H1 (cell line): ENCODE measurements around the gene PDE8A. TPM values are rescaled to one million over a fixed set of nuclear protein-coding genes. Genes with fewer than 3 reads are reported as not detected.

ENCODE experiments used
- CTCF ChIA-PET: fragments of 300-600 bp; sonication (Branson Sonifier 250); formaldehyde crosslinking; loops from one replicate; lab custom pipeline; 2021; ENCODE audit not compliant: partially characterized antibody; lab: Charles Lee
- POLR2A ChIA-PET: fragments of 300-600 bp; sonication (Branson Sonifier 250); formaldehyde crosslinking; loops from one replicate; lab custom pipeline; 2021; ENCODE audit warnings: inconsistent platforms; ENCODE audit not compliant: partially characterized antibody; lab: Charles Lee
- DNase-seq, 2 experiments: peaks; one replicate each; pipeline versions ENCODE4 v3.0.0 to v3.0.0-alpha.2; 2010 to 2022; ENCODE audit warnings: low spot score in 2 of 2, low read depth in 1 of 2, mixed read lengths in 1 of 2
- FAIRE-seq: peaks from 2 replicates; lab custom pipeline; 2011; peaks lifted over from hg19 to GRCh38; lab: Jason Lieb, UNC
- H2AFZ ChIP-seq: 2 replicates; pipeline ENCODE4 v1.8.1; 2012; ENCODE audit warnings: low read length, inconsistent platforms
- H2AK5ac ChIP-seq: 2 replicates; pipeline ENCODE4 v1.6.1; 2013; ENCODE audit warnings: low read depth, low read length
- H2BK120ac ChIP-seq: replicated peaks from 2 replicates; pipeline ENCODE3; 2013; ENCODE audit warnings: low read depth, low read length, inconsistent platforms
- H2BK12ac ChIP-seq: 2 replicates; pipeline ENCODE4 v1.6.1; 2013; ENCODE audit warnings: low read depth, low read length
- H2BK15ac ChIP-seq: 2 replicates; pipeline ENCODE4 v1.6.1; 2013; ENCODE audit warnings: low read length
- H2BK20ac ChIP-seq: 2 replicates; pipeline ENCODE4 v1.6.1; 2013; ENCODE audit warnings: low read length
- H2BK5ac ChIP-seq: 2 replicates; pipeline ENCODE4 v1.6.1; 2013; ENCODE audit warnings: low read depth, low read length
- H3K14ac ChIP-seq: 2 replicates; pipeline ENCODE4 v1.6.1; 2013; ENCODE audit warnings: inconsistent platforms; ENCODE audit not compliant: insufficient read length
- H3K18ac ChIP-seq: 2 replicates; pipeline ENCODE4 v1.6.1; 2013; ENCODE audit warnings: low read length; ENCODE audit errors: extremely low read depth
- H3K23ac ChIP-seq: 2 replicates; pipeline ENCODE4 v1.6.1; 2013; ENCODE audit warnings: inconsistent platforms; ENCODE audit not compliant: insufficient read length
- H3K23me2 ChIP-seq: 2 replicates; pipeline ENCODE4 v1.6.1; 2013; ENCODE audit warnings: low read depth, low read length
- H3K27ac ChIP-seq: 2 replicates; pipeline ENCODE4 v1.6.1; 2011; ENCODE audit warnings: low read depth, low read length, inconsistent platforms
- H3K27me3 ChIP-seq, 4 experiments: replicated peaks in 1 of 4; 1 replicate in 1 of 4; 2 replicates in 3 of 4; pipeline versions ENCODE4 v1.6.1 to v1.8.1; 2011 to 2013; ENCODE audit warnings: low read length in 3 of 4, mild to moderate bottlenecking in 3 of 4, inconsistent platforms in 2 of 4, mixed read lengths in 2 of 4, moderate library complexity in 1 of 4; ENCODE audit not compliant: control insufficient read depth in 3 of 4, insufficient read depth in 3 of 4; ENCODE audit errors: extremely low read depth in 1 of 4
- H3K36me3 ChIP-seq, 4 experiments: 2 replicates each; pipeline versions ENCODE4 v1.6.1 to v1.8.1; 2011 to 2013; ENCODE audit warnings: mild to moderate bottlenecking in 4 of 4, low read length in 3 of 4, moderate library complexity in 2 of 4, control low read depth in 1 of 4, inconsistent platforms in 1 of 4; ENCODE audit not compliant: insufficient read depth in 4 of 4, control insufficient read depth in 2 of 4
- H3K4ac ChIP-seq: replicated peaks from 2 replicates; pipeline ENCODE3; 2013; ENCODE audit warnings: low read length, low read depth, mixed read lengths, inconsistent platforms; ENCODE audit not compliant: insufficient read length
- H3K4me1 ChIP-seq, 4 experiments: replicated peaks in 1 of 4; 1 replicate in 1 of 4; 2 replicates in 3 of 4; pipeline versions ENCODE4 v1.6.1 to v1.8.1; 2011 to 2013; ENCODE audit warnings: low read length in 3 of 4, inconsistent platforms in 2 of 4, mixed read lengths in 1 of 4; ENCODE audit not compliant: insufficient read depth in 4 of 4, control insufficient read depth in 3 of 4
- H3K4me2 ChIP-seq, 2 experiments: 2 replicates each; pipeline versions ENCODE4 v1.6.1 to v1.8.1; 2011 to 2013; ENCODE audit warnings: low read depth in 2 of 2, low read length in 2 of 2, control low read depth in 1 of 2, inconsistent platforms in 1 of 2, mild to moderate bottlenecking in 1 of 2; ENCODE audit not compliant: insufficient read depth in 1 of 2
- H3K4me3 ChIP-seq, 4 experiments: fragments of 200-600, 300-600 bp in 1 of 4; sonication (generic), shearing (Covaris generic), sonication (Bioruptor Twin) in 1 of 4; 2 replicates each; pipeline versions ENCODE4 v1.5.1 to v1.8.1; 2011 to 2016; ENCODE audit warnings: low read length in 4 of 4, low read depth in 3 of 4, control low read depth in 2 of 4, inconsistent platforms in 2 of 4, mild to moderate bottlenecking in 2 of 4, mixed read lengths in 1 of 4, moderate library complexity in 1 of 4; ENCODE audit not compliant: insufficient read depth in 2 of 4; ENCODE audit errors: extremely low read depth in 1 of 4
- H3K56ac ChIP-seq: replicated peaks from 2 replicates; pipeline ENCODE3; 2013; ENCODE audit warnings: low read depth, mild to moderate bottlenecking, mixed read lengths, low read length, inconsistent platforms; ENCODE audit not compliant: insufficient read length
- H3K79me1 ChIP-seq: 2 replicates; pipeline ENCODE4 v1.6.1; 2013; ENCODE audit warnings: low read depth, low read length, control low read depth
- H3K79me2 ChIP-seq, 2 experiments: 2 replicates each; pipeline versions ENCODE4 v1.6.1 to v1.8.1; 2012 to 2013; ENCODE audit warnings: low read length in 2 of 2, mild to moderate bottlenecking in 2 of 2, inconsistent platforms in 1 of 2; ENCODE audit not compliant: insufficient read depth in 2 of 2, control insufficient read depth in 1 of 2
- H3K9ac ChIP-seq, 4 experiments: replicated peaks in 1 of 4; 1 replicate in 1 of 4; 2 replicates in 3 of 4; pipeline versions ENCODE4 v1.6.1 to v1.8.1; 2011 to 2013; ENCODE audit warnings: low read depth in 3 of 4, low read length in 3 of 4, control low read depth in 2 of 4, mild to moderate bottlenecking in 2 of 4, moderate library complexity in 2 of 4, inconsistent platforms in 1 of 4; ENCODE audit errors: extremely low read depth in 1 of 4
- H3K9me3 ChIP-seq, 2 experiments: 2 replicates each; pipeline versions ENCODE4 v1.6.1 to v1.8.1; 2012 to 2013; ENCODE audit warnings: mild to moderate bottlenecking in 2 of 2, moderate library complexity in 2 of 2, control low read depth in 1 of 2, inconsistent platforms in 1 of 2, low read depth in 1 of 2, low read length in 1 of 2, mixed read lengths in 1 of 2; ENCODE audit not compliant: insufficient read depth in 2 of 2
- H4K20me1 ChIP-seq, 2 experiments: replicated peaks in 1 of 2; 2 replicates each; pipeline versions ENCODE3 to v1.8.1; 2011 to 2013; ENCODE audit warnings: inconsistent platforms in 2 of 2, low read length in 2 of 2, mild to moderate bottlenecking in 1 of 2; ENCODE audit not compliant: insufficient read depth in 2 of 2, control insufficient read depth in 1 of 2
- H4K5ac ChIP-seq: 2 replicates; pipeline ENCODE4 v1.6.1; 2013; ENCODE audit warnings: low read length, low read depth, mixed read lengths, inconsistent platforms; ENCODE audit not compliant: insufficient read length
- H4K8ac ChIP-seq: 2 replicates; pipeline ENCODE4 v1.8.0; 2013; ENCODE audit warnings: mild to moderate bottlenecking, moderate library complexity, low read length, inconsistent platforms; ENCODE audit not compliant: insufficient read depth; ENCODE audit errors: extremely low read depth
- H4K91ac ChIP-seq: replicated peaks from 2 replicates; pipeline ENCODE3; 2013; ENCODE audit warnings: low read length, mixed read lengths, inconsistent platforms; ENCODE audit not compliant: insufficient read length
- ATF2 ChIP-seq: IDR thresholded peaks from 2 replicates; pipeline ENCODE4 v1.6.1; 2012; ENCODE audit warnings: low read length, inconsistent platforms
- CREB1 ChIP-seq: IDR thresholded peaks from 2 replicates; pipeline ENCODE4 v1.6.1; 2012; ENCODE audit warnings: inconsistent platforms
- EGR1 ChIP-seq: IDR thresholded peaks from 2 replicates; pipeline ENCODE4 v1.6.1; 2011; ENCODE audit warnings: low read depth, low read length, borderline replicate concordance
- KDM1A ChIP-seq: fragments of 200-600, 300-600 bp; sonication (generic); IDR thresholded peaks from 2 replicates; pipeline ENCODE4 v1.7.1; 2016; ENCODE audit warnings: mild to moderate bottlenecking, low read length, borderline replicate concordance
- KDM4A ChIP-seq: IDR thresholded peaks from one replicate; pipeline ENCODE4 v1.7.1; 2012; ENCODE audit warnings: low read depth, mild to moderate bottlenecking, moderate library complexity, low read length, inconsistent platforms; ENCODE audit not compliant: severe bottlenecking
- MAX ChIP-seq: IDR thresholded peaks from 2 replicates; pipeline ENCODE4 v1.6.1; 2012; ENCODE audit warnings: inconsistent platforms
- POLR2A ChIP-seq, 2 experiments: IDR thresholded peaks; 1 replicate in 1 of 2; 2 replicates in 1 of 2; pipeline ENCODE4 v1.6.1; 2011; ENCODE audit warnings: low read depth in 2 of 2, low read length in 2 of 2, mild to moderate bottlenecking in 2 of 2; ENCODE audit errors: control extremely low read depth in 1 of 2
- TAF1 ChIP-seq: IDR thresholded peaks from 2 replicates; pipeline ENCODE4 v1.6.1; 2011; ENCODE audit warnings: mild to moderate bottlenecking, low read depth, low read length
- WGBS, 2 experiments: shearing (Covaris generic) in 1 of 2; methylation state at CpG; one replicate each; pipeline versions ENCODE4 v1.1.6 to v1.1.7; 2013 to 2015; ENCODE audit warnings: low lambda C conversion rate in 2 of 2, mixed read lengths in 2 of 2, inconsistent platforms in 1 of 2, low coverage in 1 of 2, missing lambda C conversion rate in 1 of 2; ENCODE audit not compliant: insufficient replicate concordance in 2 of 2, insufficient coverage in 1 of 2, insufficient read length in 1 of 2; ENCODE audit errors: extremely low coverage in 1 of 2, missing lambda C conversion rate in 1 of 2; 5-methylcytosine and 5-hydroxymethylcytosine counted together
- polyA plus RNA-seq, 7 experiments: library from polyadenylated mRNA; depleted of rRNA in 3 of 7; stranded (reverse) in 5 of 7; unstranded in 2 of 7; fragments of >200 nt in 5 of 7; fragments of 200-250 nt in 2 of 7; gene quantifications; 1 replicate in 5 of 7; 2 replicates in 1 of 7; 4 replicates in 1 of 7; pipeline versions ENCODE4 v1.2.1 to v1.2.3, GENCODE V29; 2011 to 2013; ENCODE audit warnings: missing spikeins in 2 of 7, mixed read lengths in 2 of 7
- total RNA-seq: library from RNA; stranded (reverse); fragmentation: NEBNext Ultra II Directional; extraction: Animal tissue kit (Norgen Biotek cat#: 25700); gene quantifications from 2 replicates; pipeline ENCODE4 v1.2.1, GENCODE V29; 2021

The PDE8A gene
- total and polyA plus RNA-seq, 2 of the 8 experiments (the other 6 are each of a cell fraction or from before 2014, with no cell fraction given): 6.9 to 7.8 TPM

DNA sequence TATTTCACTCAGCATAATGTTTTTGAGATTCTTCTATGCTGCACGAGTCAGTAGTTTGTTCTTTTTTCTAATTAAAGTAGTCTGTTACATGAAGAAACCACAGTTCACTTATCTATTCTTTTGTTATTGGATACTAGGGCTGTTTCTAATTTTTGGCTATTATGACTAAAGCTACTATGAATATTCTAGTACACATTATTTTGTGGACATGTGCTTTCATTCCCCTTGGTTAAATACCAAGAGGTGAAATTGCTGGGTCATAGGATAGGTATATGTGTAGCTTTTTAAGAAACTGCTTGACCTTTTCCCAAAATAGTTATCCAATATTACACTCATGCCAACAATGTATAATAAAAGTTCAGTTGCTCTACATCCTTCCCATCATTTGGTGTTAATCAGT is 8.9 kb downstream of the PDE8A start:
- Histone ChIP-seq H3K27me3 (no peaks in the 10 kb centered on the region), H3K36me3 (no peaks in the 10 kb centered on the region), H3K4me1 (no peaks in the 10 kb centered on the region), H3K14ac (no peak overlapping the region), H3K79me2 (0 out of 4 replicates have a peak, but pooled peaks cover 0 to 3% of the 10 kb centered on the region in 2 experiments), H2AK5ac (no peak overlapping the region), H2AFZ (no peak overlapping the region), H3K9ac (no peak overlapping the region), H3K4me3 (no peak overlapping the region), H3K4me2 (no peak overlapping the region), H2BK20ac (no peak overlapping the region), H2BK12ac (no peak overlapping the region), H3K23ac (no peak overlapping the region), H2BK120ac (no peak overlapping the region), H4K20me1 (no peaks in the 10 kb centered on the region), H4K91ac (no peak overlapping the region), H3K23me2 (no peaks in the 10 kb centered on the region; the same call in 1 of the 2 replicates), H2BK15ac (no peak overlapping the region), H3K79me1 (no peaks in the 10 kb centered on the region), H3K18ac (no peak overlapping the region), H3K9me3 (no peaks in the 10 kb centered on the region), H2BK5ac (no peak overlapping the region), H4K5ac (no peak overlapping the region), H3K4ac (no peak overlapping the region), H4K8ac (no peak overlapping the region), H3K27ac (no peak overlapping the region), H3K56ac (no peak overlapping the region)
- POLR2A ChIA-PET: no interaction called here
- 87% methylated on average over 1 of the region's 1 CpG; no CpG with 5 or more reads in 1 of the 2 experiments for WGBS, 2 experiments
- no peak for TF ChIP-seq KDM4A
- no peak for TF ChIP-seq TAF1
- TF ChIP-seq EGR1: no peak
- TF ChIP-seq POLR2A (IDR thresholded peaks at IDR 0.05; ENCODE audit: control extremely low read depth in 1 of 2, low read depth in 2 of 2, low read length in 2 of 2): no peak
- no peak for TF ChIP-seq ATF2
- TF ChIP-seq KDM1A: no peak
- no peak for TF ChIP-seq MAX
- no peak for TF ChIP-seq CREB1
- no peak for FAIRE-seq
- CTCF ChIA-PET: interaction anchor here (1.3 to 1.4 kb wide), 2 partner anchors 13 to 15 kb away, joined by 3 to 5 read pairs; no protein-coding TSS in a partner anchor
- no peak for DNase-seq
